Activated T-cell treated with anti-CD3 and anti-CD28 coated beads, Interleukin-2, amount 50 U/mL, for 24 hours (primary cell): ENCODE data around the gene DRC3.

Experiments
- DNase-seq: peaks from one replicate; pipeline ENCODE4 v3.0.0-alpha.2; 2020
- H3K27ac Mint-ChIP-seq: 2 replicates; pipeline ENCODE4 v1.8.0; 2020; ENCODE audit warnings: mild to moderate bottlenecking, mixed read lengths
- H3K27me3 Mint-ChIP-seq: 2 replicates; pipeline ENCODE4 v1.8.0; 2020; ENCODE audit warnings: mixed read lengths
- H3K36me3 Mint-ChIP-seq: 2 replicates; pipeline ENCODE4 v1.8.0; 2020; ENCODE audit warnings: low read depth, mixed read lengths
- H3K4me1 Mint-ChIP-seq: 2 replicates; pipeline ENCODE4 v1.8.0; 2020; ENCODE audit warnings: low read depth, mixed read lengths
- H3K4me3 Mint-ChIP-seq: 2 replicates; pipeline ENCODE4 v1.8.0; 2020; ENCODE audit warnings: mild to moderate bottlenecking, moderate library complexity, mixed read lengths
- H3K9me3 Mint-ChIP-seq: 2 replicates; pipeline ENCODE4 v1.8.0; 2020; ENCODE audit warnings: mixed read lengths

DRC3 gene, protein sequence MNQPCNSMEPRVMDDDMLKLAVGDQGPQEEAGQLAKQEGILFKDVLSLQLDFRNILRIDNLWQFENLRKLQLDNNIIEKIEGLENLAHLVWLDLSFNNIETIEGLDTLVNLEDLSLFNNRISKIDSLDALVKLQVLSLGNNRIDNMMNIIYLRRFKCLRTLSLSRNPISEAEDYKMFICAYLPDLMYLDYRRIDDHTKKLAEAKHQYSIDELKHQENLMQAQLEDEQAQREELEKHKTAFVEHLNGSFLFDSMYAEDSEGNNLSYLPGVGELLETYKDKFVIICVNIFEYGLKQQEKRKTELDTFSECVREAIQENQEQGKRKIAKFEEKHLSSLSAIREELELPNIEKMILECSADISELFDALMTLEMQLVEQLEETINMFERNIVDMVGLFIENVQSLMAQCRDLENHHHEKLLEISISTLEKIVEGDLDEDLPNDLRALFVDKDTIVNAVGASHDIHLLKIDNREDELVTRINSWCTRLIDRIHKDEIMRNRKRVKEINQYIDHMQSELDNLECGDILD

GRCh38 chr17:17972126-17972951, at the start of gene DRC3, which contains the start of gene TOM1L2:
DRC3 (plus strand) TSS chr17:17972862; CDS start chr17:17977599, 4,737 bp downstream.
TOM1L2 (minus strand) TSS chr17:17972400; CDS start chr17:17972313, 87 bp downstream.
- Mint-ChIP-seq H3K27me3 (no peaks in the 10 kb centered on the region), H3K9me3 (no peaks in the 10 kb centered on the region), H3K27ac (peak within 1 kb of the TSS; percentile 94), H3K36me3 (peaks cover 2% of the 10 kb centered on the region), H3K4me3 (peak within 1 kb of the TSS; percentile 91), H3K4me1 (peaks cover 42% of the 10 kb centered on the region)
- peak; percentile 99 for DNase-seq

DNA sequence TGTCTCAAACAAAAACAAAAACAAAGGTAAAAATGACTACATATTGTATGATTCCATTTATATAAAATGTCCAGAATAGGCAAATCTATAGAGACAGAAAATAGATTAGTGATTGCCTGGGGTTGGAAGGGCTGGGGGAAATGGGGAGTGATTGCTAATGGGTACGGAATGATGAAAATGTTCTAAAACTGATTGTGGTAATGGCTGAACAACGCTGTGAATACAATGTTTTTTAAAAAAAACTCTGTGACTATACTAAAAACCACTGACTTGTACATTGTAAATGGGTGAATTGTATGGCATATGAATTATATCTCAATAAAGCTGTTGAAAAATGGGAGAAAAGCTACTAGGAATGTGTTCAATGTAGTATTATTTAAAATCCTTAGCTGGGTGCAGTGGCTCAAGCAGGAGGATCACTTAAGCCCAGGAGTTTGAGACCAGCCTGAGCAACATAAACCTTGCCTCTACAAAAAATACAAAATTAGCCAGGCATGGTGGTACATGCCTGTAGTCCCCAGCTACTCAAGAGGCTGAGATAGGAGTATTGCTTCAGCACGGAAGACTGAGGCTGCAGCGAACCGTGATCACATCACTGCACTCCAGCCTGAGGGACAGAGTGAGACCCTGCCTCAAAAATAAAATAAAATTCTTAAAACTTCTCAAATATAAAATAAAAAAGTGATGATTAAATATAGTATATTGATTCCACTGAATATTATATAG, 48.4 kb upstream of the DRC3 start:
- Mint-ChIP-seq H3K27ac (no peak overlapping the region), H3K9me3 (no peaks in the 10 kb centered on the region), H3K36me3 (no peaks in the 10 kb centered on the region), H3K4me1 (peaks cover 27% of the 10 kb centered on the region), H3K27me3 (no peaks in the 10 kb centered on the region), H3K4me3 (no peak overlapping the region)
- DNase-seq: no peak

DNA sequence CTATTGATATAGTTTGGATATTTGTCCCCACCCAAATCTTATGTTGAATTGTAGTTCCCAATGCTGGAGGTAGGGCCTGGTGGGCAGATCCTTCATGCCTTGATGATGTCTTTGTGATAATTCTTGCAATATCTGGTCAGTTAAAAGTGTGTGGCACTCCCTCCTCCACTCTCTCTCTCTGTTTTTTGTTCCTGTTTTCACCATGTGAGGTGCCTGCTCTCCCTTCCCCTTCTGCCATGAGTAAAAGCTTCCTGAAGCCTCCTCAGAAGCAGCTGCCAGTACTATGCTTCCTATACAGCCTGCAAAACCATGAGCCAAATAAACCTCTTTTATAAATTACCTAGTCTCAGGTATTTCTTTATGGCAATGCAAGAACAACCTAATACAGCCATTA, 47.8 kb upstream of the DRC3 start:
- H3K4me1 Mint-ChIP-seq: peaks cover 26% of the 10 kb centered on the region
- H3K27ac Mint-ChIP-seq: no peak overlapping the region
- H3K4me3 Mint-ChIP-seq: no peak overlapping the region
- H3K27me3 Mint-ChIP-seq: no peaks in the 10 kb centered on the region
- no peak for DNase-seq
- no peaks in the 10 kb centered on the region for H3K9me3 Mint-ChIP-seq
- no peaks in the 10 kb centered on the region for H3K36me3 Mint-ChIP-seq

GRCh38 chr17:17926036-17926435, 46.6 kb upstream of the DRC3 start:
- no peak overlapping the region for H3K27ac Mint-ChIP-seq
- H3K4me1 Mint-ChIP-seq: peaks cover 23% of the 10 kb centered on the region
- H3K9me3 Mint-ChIP-seq: no peaks in the 10 kb centered on the region
- no peaks in the 10 kb centered on the region for H3K36me3 Mint-ChIP-seq
- no peak for DNase-seq
- H3K27me3 Mint-ChIP-seq: no peaks in the 10 kb centered on the region
- no peak overlapping the region for H3K4me3 Mint-ChIP-seq

GRCh38 chr17:17926840-17927449, 45.7 kb upstream of the DRC3 start:
- DNase-seq: no peak
- no peaks in the 10 kb centered on the region for H3K9me3 Mint-ChIP-seq
- H3K36me3 Mint-ChIP-seq: no peaks in the 10 kb centered on the region
- H3K4me1 Mint-ChIP-seq: peaks cover 18% of the 10 kb centered on the region
- no peaks in the 10 kb centered on the region for H3K27me3 Mint-ChIP-seq
- H3K27ac Mint-ChIP-seq: no peak overlapping the region
- no peak overlapping the region for H3K4me3 Mint-ChIP-seq

DNA sequence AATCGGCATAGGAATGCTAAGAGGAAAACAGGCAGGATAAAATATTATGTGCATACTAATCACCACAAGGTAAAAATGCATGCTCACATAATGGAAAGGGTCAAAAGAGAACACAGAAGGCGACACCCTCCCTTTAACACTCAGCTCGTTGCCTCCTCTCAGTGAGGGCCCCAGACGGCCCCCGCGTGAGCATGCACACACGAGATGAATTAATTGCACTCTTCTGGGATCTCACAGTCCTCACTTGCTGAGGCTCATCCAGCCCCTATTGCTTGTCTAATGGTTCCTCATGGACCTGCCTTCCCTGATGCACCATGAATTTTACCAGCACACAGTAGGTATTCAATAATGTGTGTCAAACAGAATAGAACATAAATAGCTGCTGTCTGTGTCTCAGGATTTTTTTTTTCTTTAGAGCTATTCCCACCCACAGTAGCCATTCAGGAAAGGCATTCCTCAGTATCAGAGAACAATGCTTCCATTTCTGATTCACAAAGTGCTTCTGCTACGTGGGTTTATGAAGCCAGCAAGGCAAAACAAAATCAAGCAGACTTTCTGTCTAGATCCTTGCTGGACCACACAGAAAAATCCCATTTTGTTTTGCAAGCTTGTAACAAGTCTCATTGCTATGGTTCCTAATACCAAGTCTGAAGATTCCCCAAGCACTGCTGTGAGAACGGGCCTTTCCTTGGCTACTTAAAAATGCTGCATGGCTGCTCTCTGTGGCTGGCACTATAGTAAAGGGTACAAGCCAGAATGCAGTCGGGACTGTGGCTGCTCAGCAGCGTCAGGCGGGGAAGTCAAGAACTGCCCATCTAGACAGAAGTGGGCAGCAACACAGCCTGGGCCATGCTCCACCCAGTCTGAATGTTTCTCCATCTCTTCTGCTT, 44.0 kb upstream of the DRC3 start:
- H3K27me3 Mint-ChIP-seq: no peaks in the 10 kb centered on the region
- no peaks in the 10 kb centered on the region for H3K9me3 Mint-ChIP-seq
- DNase-seq: no peak
- no peak overlapping the region for H3K27ac Mint-ChIP-seq
- H3K36me3 Mint-ChIP-seq: no peaks in the 10 kb centered on the region
- H3K4me1 Mint-ChIP-seq: peaks cover 15% of the 10 kb centered on the region
- H3K4me3 Mint-ChIP-seq: no peak overlapping the region

GRCh38 chr17:17929655-17930380, 42.8 kb upstream of the DRC3 start:
- Mint-ChIP-seq H3K27ac (peak overlapping the region; percentile 2), H3K4me1 (peaks cover 25% of the 10 kb centered on the region), H3K9me3 (no peaks in the 10 kb centered on the region), H3K36me3 (no peaks in the 10 kb centered on the region), H3K27me3 (no peaks in the 10 kb centered on the region), H3K4me3 (no peak overlapping the region)
- DNase-seq: no peak

- H3K27ac Mint-ChIP-seq: no peak overlapping the region
- H3K9me3 Mint-ChIP-seq: no peaks in the 10 kb centered on the region
- no peak for DNase-seq
- H3K4me1 Mint-ChIP-seq: peaks cover 34% of the 10 kb centered on the region
- no peaks in the 10 kb centered on the region for H3K27me3 Mint-ChIP-seq
- no peak overlapping the region for H3K4me3 Mint-ChIP-seq
- no peaks in the 10 kb centered on the region for H3K36me3 Mint-ChIP-seq
Measured at GRCh38 chr17:17930674-17931073, 42.0 kb upstream of the DRC3 start.

- Mint-ChIP-seq H3K4me1 (peaks cover 38% of the 10 kb centered on the region), H3K9me3 (no peaks in the 10 kb centered on the region), H3K36me3 (no peaks in the 10 kb centered on the region), H3K27ac (no peak overlapping the region), H3K27me3 (no peaks in the 10 kb centered on the region), H3K4me3 (no peak overlapping the region)
- no peak for DNase-seq
Measured at GRCh38 chr17:17931159-17931558, 41.5 kb upstream of the DRC3 start.

GRCh38 chr17:17933775-17934174, 38.9 kb upstream of the DRC3 start:
- H3K4me1 Mint-ChIP-seq: peaks cover 45% of the 10 kb centered on the region
- H3K9me3 Mint-ChIP-seq: no peaks in the 10 kb centered on the region
- no peak for DNase-seq
- H3K27me3 Mint-ChIP-seq: no peaks in the 10 kb centered on the region
- H3K36me3 Mint-ChIP-seq: no peaks in the 10 kb centered on the region
- no peak overlapping the region for H3K4me3 Mint-ChIP-seq
- H3K27ac Mint-ChIP-seq: peak overlapping the region; percentile 2

DNA sequence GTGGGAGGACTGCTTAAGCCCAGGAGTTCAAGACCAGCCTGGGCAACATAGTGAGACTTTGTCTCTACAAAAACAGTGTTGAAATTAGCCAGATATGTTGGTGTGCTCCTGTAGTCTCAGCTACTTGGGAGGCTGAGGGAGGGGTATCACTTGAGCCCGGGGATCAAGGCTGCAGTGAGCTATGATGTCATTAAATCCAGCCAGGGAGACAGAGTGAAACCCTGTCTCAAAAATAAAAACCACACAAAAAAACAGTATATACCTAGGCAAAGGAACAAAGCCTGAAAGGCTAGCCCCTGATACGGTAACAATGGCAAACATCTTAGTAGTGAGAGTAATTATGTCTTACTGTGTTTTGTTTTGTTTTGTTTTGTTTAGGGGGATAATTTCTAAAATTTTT, 38.4 kb upstream of the DRC3 start:
- Mint-ChIP-seq H3K36me3 (no peaks in the 10 kb centered on the region), H3K4me3 (no peak overlapping the region), H3K27me3 (no peaks in the 10 kb centered on the region), H3K27ac (peak overlapping the region; percentile 53), H3K9me3 (no peaks in the 10 kb centered on the region), H3K4me1 (peaks cover 46% of the 10 kb centered on the region)
- no peak for DNase-seq

GRCh38 chr17:17934806-17935205, 37.9 kb upstream of the DRC3 start:
- H3K4me3 Mint-ChIP-seq: no peak overlapping the region
- no peak overlapping the region for H3K27ac Mint-ChIP-seq
- no peaks in the 10 kb centered on the region for H3K9me3 Mint-ChIP-seq
- H3K4me1 Mint-ChIP-seq: peaks cover 49% of the 10 kb centered on the region
- no peaks in the 10 kb centered on the region for H3K36me3 Mint-ChIP-seq
- DNase-seq: no peak
- no peaks in the 10 kb centered on the region for H3K27me3 Mint-ChIP-seq
